GM10266 (cell line): ENCODE data around the gene VAV2.

ENCODE experiments used
- DNase-seq: peaks from one replicate; pipeline ENCODE4 v3.0.0; 2012; ENCODE audit errors: extremely low spot score
- TF ChIP-seq, protein P1 (sequence below): IDR thresholded peaks from 2 replicates; pipeline ENCODE4 v1.5.1; 2012; ENCODE audit warnings: mild to moderate bottlenecking, low read depth; ENCODE audit not compliant: control insufficient read depth, insufficient read depth; ENCODE audit errors: missing control alignments

Gene VAV2

DNA sequence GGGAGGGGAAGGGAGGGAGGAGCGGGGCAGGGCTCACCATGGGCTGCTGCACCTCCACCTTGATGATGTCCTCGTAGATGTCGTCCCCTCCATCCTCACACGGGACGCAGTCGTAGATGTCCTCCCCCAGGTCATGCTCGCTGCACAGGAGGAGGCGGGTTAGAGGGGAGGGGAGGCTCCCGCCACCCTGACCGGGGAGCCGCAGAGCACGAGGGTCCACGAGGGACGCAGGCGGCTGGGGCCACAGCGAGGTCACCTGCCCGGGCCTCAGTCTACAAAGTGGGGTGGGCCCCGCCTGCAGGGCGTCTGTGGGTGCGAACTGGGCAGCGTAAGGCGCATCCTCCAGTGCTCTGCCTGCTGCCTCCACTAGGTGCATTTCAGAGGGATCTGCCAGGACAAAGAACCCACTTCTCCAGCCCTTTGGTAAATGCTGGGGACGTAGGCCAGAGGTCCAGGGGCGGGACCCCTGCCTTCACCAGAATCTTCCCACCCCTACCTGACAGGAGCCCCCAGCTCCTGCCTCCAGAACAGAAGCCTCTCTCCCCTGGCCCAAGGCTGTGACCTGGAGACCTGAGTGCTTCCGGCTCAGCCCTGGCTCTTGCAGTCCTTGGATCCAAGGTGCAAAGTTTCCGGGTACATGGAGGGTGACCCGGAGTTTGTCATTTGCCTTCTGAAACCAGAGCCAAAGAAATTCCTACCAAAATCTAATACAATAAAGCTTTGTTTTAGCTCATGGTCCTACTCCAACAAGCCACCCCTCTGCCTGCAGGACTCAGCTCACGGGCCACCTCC, 179.9 kb downstream of the VAV2 start:
- TF ChIP-seq, protein P1, sequence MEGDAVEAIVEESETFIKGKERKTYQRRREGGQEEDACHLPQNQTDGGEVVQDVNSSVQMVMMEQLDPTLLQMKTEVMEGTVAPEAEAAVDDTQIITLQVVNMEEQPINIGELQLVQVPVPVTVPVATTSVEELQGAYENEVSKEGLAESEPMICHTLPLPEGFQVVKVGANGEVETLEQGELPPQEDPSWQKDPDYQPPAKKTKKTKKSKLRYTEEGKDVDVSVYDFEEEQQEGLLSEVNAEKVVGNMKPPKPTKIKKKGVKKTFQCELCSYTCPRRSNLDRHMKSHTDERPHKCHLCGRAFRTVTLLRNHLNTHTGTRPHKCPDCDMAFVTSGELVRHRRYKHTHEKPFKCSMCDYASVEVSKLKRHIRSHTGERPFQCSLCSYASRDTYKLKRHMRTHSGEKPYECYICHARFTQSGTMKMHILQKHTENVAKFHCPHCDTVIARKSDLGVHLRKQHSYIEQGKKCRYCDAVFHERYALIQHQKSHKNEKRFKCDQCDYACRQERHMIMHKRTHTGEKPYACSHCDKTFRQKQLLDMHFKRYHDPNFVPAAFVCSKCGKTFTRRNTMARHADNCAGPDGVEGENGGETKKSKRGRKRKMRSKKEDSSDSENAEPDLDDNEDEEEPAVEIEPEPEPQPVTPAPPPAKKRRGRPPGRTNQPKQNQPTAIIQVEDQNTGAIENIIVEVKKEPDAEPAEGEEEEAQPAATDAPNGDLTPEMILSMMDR: no peak
- DNase-seq: no peak

DNA sequence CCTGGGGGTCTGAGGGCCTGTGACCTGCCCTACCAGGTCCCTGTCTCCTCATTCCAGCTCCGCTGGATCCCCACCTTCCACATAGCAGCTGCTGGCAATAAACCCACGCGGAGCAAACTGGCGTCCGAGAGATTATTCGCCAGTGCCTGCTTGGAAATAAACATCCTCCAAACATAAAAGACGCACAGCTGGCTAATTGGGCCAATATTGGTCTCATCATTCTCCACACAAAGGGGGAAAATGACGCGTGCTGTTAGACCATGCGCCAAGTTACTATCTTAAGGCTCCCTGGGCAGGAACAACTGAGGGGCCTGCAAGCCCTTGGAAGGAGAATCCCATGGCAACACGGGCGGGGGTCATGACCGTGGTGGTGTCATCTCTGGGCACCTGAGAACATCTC, 180.7 kb downstream of the VAV2 start:
- DNase-seq: no peak
- TF ChIP-seq, protein P1: no peak

DNA sequence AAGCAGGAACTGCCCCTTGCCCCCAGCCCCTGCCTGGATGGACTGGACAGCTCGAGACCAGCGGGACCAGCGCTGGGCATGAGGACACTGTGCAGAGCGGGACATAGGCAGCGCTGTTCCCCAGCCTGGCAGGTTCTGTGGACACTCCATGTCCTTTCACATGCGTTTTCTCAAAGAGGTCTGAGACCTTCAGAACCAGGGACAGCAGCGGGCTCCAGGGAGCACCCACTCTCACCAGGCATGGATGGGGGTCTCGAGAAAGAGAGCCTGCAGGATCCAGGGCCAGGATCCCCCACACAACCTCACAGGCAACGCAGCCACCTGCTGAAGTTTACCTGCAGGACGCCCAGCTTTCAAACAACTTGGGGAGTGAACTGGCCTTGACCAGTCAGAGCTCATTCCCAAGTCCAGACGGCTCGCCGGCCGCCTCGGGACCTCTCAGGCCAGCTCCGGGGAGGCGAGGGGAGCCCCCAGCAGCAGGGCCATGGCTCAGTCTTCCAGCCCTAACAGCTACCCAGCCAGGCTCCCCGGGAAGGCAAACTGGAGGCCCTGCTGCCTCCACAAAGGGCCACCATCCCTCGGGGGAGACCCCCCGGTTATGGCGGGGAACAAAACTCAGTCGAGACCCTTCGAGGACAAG, 181.4 kb downstream of the VAV2 start:
- DNase-seq: no peak
- TF ChIP-seq, protein P1: no peak

DNA sequence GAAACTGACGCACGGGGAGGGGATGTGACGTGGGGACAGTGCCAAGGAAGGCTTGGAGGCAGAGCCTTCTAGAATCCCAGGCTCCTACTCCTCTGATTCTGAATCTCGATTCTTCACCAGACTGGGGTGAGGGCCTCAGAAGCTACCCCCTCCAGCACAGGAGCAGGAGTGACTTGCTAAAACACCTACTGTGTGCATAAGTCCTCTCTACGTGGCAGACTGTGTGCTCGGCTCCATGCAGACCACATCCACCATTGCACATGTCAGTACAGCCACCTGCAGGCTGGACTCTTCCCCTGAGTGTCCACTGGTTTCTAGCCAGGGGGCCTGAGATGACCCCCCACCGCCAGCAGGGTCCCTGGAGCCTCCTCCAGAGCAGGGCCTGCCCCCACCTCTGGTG, 182.8 kb downstream of the VAV2 start:
- TF ChIP-seq, protein P1: no peak
- no peak for DNase-seq

DNA sequence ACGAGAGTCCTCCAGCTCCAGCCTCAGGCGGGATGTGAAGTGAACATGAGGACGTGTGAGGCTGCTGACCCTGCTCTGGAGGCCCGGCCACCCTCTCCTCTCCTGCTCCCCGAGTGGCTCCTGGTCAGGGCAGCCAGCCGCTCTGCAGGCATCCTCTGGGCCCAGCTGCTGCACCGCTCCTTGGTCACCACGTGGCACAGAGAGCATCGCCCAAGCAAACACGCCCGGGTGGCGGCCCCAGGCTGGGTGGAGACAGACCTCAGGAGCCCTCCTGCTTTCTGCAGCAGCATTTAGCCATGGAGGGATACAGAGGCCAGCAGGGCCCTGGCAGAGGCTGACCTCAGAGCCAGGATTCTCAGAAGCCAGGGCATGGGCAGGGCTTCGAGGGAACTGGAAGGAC, 184.3 kb downstream of the VAV2 start:
- TF ChIP-seq, protein P1: no peak
- DNase-seq: no peak

DNA sequence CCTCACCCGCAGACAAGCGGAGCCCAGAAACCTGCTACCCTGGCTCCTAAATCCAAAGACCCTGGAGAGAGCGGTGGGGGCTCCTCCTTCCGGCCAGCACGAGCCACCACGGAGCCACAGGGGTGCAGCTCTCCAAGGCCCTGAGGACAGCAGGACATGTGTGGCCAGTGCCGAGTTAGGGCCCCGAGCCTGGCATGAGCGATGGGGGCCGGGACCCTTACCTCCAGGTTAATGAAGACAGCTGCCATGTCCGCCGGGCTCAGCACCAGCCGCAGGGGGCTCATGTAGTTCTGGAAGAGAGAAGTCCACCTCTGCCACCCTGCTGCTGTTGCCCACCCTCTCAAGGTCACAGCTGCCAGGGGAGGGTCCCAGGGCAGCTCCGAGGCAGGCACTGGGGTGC, 185.1 kb downstream of the VAV2 start:
- TF ChIP-seq, protein P1: no peak
- no peak for DNase-seq

DNA sequence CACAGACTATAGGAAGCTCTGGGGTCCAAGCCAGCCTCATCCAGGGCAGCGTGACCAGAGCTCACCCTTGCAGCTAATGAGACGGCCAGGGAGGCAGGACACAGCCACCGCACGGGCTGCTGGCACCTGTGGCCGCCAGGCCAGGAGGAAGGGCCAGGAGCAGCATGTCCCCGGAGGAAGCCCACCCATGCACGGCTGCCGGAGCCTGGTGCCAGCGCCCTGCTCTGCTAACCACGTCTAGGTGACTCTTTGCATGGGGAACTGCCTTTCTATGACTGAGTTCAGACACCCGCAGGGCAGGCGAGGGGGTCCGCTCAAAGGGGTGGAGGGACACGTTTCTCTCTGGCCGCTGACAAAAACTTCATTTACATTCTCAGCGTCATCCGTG, 185.5 kb downstream of the VAV2 start:
- no peak for DNase-seq
- TF ChIP-seq, protein P1: no peak
